B cell (primary cell): ENCODE data around the gene MAP2K1. TPM values are rescaled to one million over a fixed set of nuclear protein-coding genes. Genes with fewer than 3 reads are reported as not detected.
"Not testable (repeated sequence)": the region's sequence is repeated elsewhere in the genome, so short reads cannot be mapped to it uniquely, and the experiment has no call there.

Experiments used
- ATAC-seq: fragments of 200-7000 bp; cut with Tn5 transposase; one replicate; pipeline ENCODE4 v1.10.0; 2021; ENCODE audit warnings: low read depth, mild to moderate bottlenecking, moderate number of reproducible peaks, moderate library complexity
- CTCF ChIA-PET: fragments of 350-600 bp; sonication (Branson Sonifier 250); formaldehyde crosslinking; loops from one replicate; lab custom pipeline; 2021; ENCODE audit warnings: antibody characterized with exemption, inconsistent platforms; lab: Charles Lee
- POLR2A ChIA-PET: fragments of 350-600 bp; sonication (Branson Sonifier 250); formaldehyde crosslinking; loops from one replicate; lab custom pipeline; 2021; ENCODE audit warnings: antibody characterized with exemption; lab: Charles Lee
- DNase-seq: peaks from one replicate; pipeline ENCODE4 v3.0.0; 2013
- H2AFZ ChIP-seq: 2 replicates; pipeline ENCODE4 v1.6.1; 2012; ENCODE audit warnings: mild to moderate bottlenecking, low read depth, low read length; ENCODE audit not compliant: insufficient read depth, poor library complexity, severe bottlenecking
- H3K27ac ChIP-seq, 2 donors: 1 replicate in 1 of 2; 2 replicates in 1 of 2; pipeline ENCODE4 v1.5.1; 2012 to 2013; ENCODE audit warnings: low read length in 2 of 2, mild to moderate bottlenecking in 2 of 2, moderate library complexity in 1 of 2
- H3K27me3 ChIP-seq, 4 experiments: fragments of 200-600 bp in 1 of 4; sonication (generic) in 1 of 4; replicated peaks in 1 of 4; 1 replicate in 2 of 4; 2 replicates in 2 of 4; pipeline versions ENCODE4 v1.6.1 to v1.7.0; 2013 to 2016; ENCODE audit warnings: low read length in 3 of 4, mild to moderate bottlenecking in 2 of 4, mixed read lengths in 1 of 4, moderate library complexity in 1 of 4; ENCODE audit not compliant: insufficient read depth in 4 of 4, control insufficient read depth in 3 of 4; ENCODE audit errors: control extremely low read depth in 1 of 4
- H3K36me3 ChIP-seq, 2 experiments: replicated peaks in 1 of 2; 1 replicate in 1 of 2; 2 replicates in 1 of 2; pipeline versions ENCODE4 v1.6.1 to v1.7.1; 2013; ENCODE audit warnings: low read length in 1 of 2; ENCODE audit not compliant: insufficient read depth in 2 of 2, control insufficient read depth in 1 of 2; ENCODE audit errors: control extremely low read depth in 1 of 2, extremely low read depth in 1 of 2
- H3K4me1 ChIP-seq, 2 donors: fragments of 200-600 bp in 1 of 2; sonication (generic) in 1 of 2; 1 replicate in 1 of 2; 2 replicates in 1 of 2; pipeline versions ENCODE4 v1.5.1 to v1.6.1; 2013 to 2017; ENCODE audit warnings: low read length in 2 of 2; ENCODE audit not compliant: control insufficient read depth in 2 of 2, insufficient read depth in 2 of 2
- H3K4me2 ChIP-seq: replicated peaks from 2 replicates; pipeline ENCODE3; 2012; ENCODE audit warnings: mild to moderate bottlenecking, low read depth, low read length; ENCODE audit not compliant: poor library complexity, severe bottlenecking
- H3K4me3 ChIP-seq, 5 experiments: fragments of 200-600 bp in 1 of 5; sonication (generic) in 1 of 5; 1 replicate in 3 of 5; 2 replicates in 2 of 5; pipeline versions ENCODE4 v1.5.1 to v1.7.0; 2011 to 2016; ENCODE audit warnings: low read length in 4 of 5, mild to moderate bottlenecking in 4 of 5, low read depth in 2 of 5, control low read depth in 1 of 5, moderate library complexity in 1 of 5; ENCODE audit not compliant: insufficient read depth in 1 of 5; ENCODE audit errors: control extremely low read depth in 1 of 5, extremely low read depth in 1 of 5
- H3K79me2 ChIP-seq: fragments of 200-600 bp; sonication (generic); one replicate; pipeline ENCODE4 v1.6.0; 2016; ENCODE audit warnings: low read length; ENCODE audit not compliant: control insufficient read depth, insufficient read depth
- H3K9ac ChIP-seq: fragments of 200-600 bp; sonication (generic); 2 replicates; pipeline ENCODE4 v1.6.1; 2017; ENCODE audit warnings: mild to moderate bottlenecking, low read length, moderate library complexity
- H3K9me3 ChIP-seq, 3 donors: one replicate each; pipeline versions ENCODE4 v1.6.1 to v1.7.1; 2013; ENCODE audit warnings: low read length in 2 of 3; ENCODE audit not compliant: control insufficient read depth in 2 of 3, insufficient read depth in 1 of 3; ENCODE audit errors: control extremely low read depth in 1 of 3
- H4K20me1 ChIP-seq: 2 replicates; pipeline ENCODE4 v1.6.0; 2012; ENCODE audit warnings: mild to moderate bottlenecking, low read length; ENCODE audit not compliant: insufficient read depth, control insufficient read depth, poor library complexity, severe bottlenecking
- H3K27ac Mint-ChIP-seq: one replicate; pipeline ENCODE4 v1.8.0; 2021; ENCODE audit warnings: mixed read lengths
- H3K27me3 Mint-ChIP-seq: one replicate; pipeline ENCODE4 v1.8.0; 2021; ENCODE audit warnings: mixed read lengths
- H3K4me1 Mint-ChIP-seq: one replicate; pipeline ENCODE4 v1.8.0; 2021; ENCODE audit warnings: mixed read lengths
- H3K4me3 Mint-ChIP-seq: one replicate; pipeline ENCODE4 v1.8.0; 2021; ENCODE audit warnings: mixed read lengths
- H3K9me3 Mint-ChIP-seq: one replicate; pipeline ENCODE4 v1.8.0; 2022; ENCODE audit warnings: mixed read lengths; ENCODE audit not compliant: insufficient read depth
- CTCF ChIP-seq: fragments of 200-600 bp; IDR thresholded peaks from one replicate; pipeline ENCODE4 v1.8.0; 2022; ENCODE audit warnings: antibody characterized with exemption, mild to moderate bottlenecking
- EZH2 ChIP-seq: IDR thresholded peaks from 2 replicates; pipeline ENCODE4 v1.6.1; 2012; ENCODE audit warnings: borderline replicate concordance, low read depth, mild to moderate bottlenecking, moderate library complexity, low read length; ENCODE audit not compliant: insufficient read depth, poor library complexity, severe bottlenecking
- WGBS: methylation state at CpG from one replicate; pipeline ENCODE4 v1.1.5; 2013; ENCODE audit warnings: missing lambda C conversion rate; ENCODE audit not compliant: insufficient coverage; 5-methylcytosine and 5-hydroxymethylcytosine counted together
- intact Hi-C: fragments of 100-400 bp; cut with micrococcal nuclease; formaldehyde crosslinking; loops from one replicate; pipeline ENCODE4 v1.10.0; 2022
- polyA minus RNA-seq: library from RNA; depleted of rRNA, polyadenylated mRNA; stranded (reverse); fragments of >200 nt; gene quantifications from 2 replicates; pipeline ENCODE4 v1.2.3, GENCODE V29; 2012
- polyA plus RNA-seq: library from polyadenylated mRNA; depleted of rRNA; stranded (reverse); fragments of >200 nt; gene quantifications from 2 replicates; pipeline ENCODE4 v1.2.3, GENCODE V29; 2012
- total RNA-seq, 2 donors: library from RNA; stranded (reverse); fragments of 120-200 nt in 1 of 2; gene quantifications; 1 replicate in 1 of 2; 2 replicates in 1 of 2; pipeline versions ENCODE4 v1.2.3 to v1.2.4, GENCODE V29; 2013 to 2022

Gene MAP2K1
- total RNA-seq = 50.3 and 52.3 TPM in 2 replicates
- total RNA-seq (2013) = 47.9 TPM
- polyA plus RNA-seq = 21.6 and 22.8 TPM in 2 replicates
- polyA minus RNA-seq = 22.1 and 30.7 TPM in 2 replicates

GRCh38 chr15:66386204-66387123 lies at the start of gene MAP2K1:
Gene MAP2K1, plus strand, starts transcription at chr15:66386912. Its CDS starts 436 bp downstream, at chr15:66387348.
- TF ChIP-seq EZH2 (no peak), CTCF (peak; percentile 80)
- WGBS = 6% methylated on average over 59 of the region's 69 CpGs
- Histone ChIP-seq H3K79me2 (peaks cover 52% of the 10 kb centered on the region), H3K27me3 (no peaks in the 10 kb centered on the region), H3K9me3 (peaks cover 0 to 4% (median 0%) of the 10 kb centered on the region in 3 donors), H3K4me2 (peak within 1 kb of the TSS; percentile 83), H3K36me3 (no peaks in the 10 kb centered on the region), H3K27ac (peak within 1 kb of the TSS; percentile 61 to 78), H3K4me3 (peak within 1 kb of the TSS; percentile 59 to 78 (median 75)), H3K9ac (peak within 1 kb of the TSS; percentile 70), H2AFZ (peak within 1 kb of the TSS; percentile 84), H4K20me1 (peaks cover 33% of the 10 kb centered on the region), H3K4me1 (peaks cover 47 to 50% of the 10 kb centered on the region in 2 donors)
- ATAC-seq (peak; percentile 91), DNase-seq (peak; percentile 98)
- CTCF ChIA-PET = interaction anchor here (0.7 to 5.5 kb wide), 15 partner anchors 15 to 118 kb away, joined by 3 to 89 read pairs (median 4); partner anchors contain the start of genes RPL4, SNAPC5 and ZWILCH
- POLR2A ChIA-PET = interaction anchor here (0.5 to 1.4 kb wide), 4 partner anchors 32 to 698 kb away, joined by 3 to 7 read pairs (median 6); partner anchors contain the start of gene SNAPC5
- peaks cover 3% of the 10 kb centered on the region for H3K9me3 Mint-ChIP-seq
- H3K27me3 Mint-ChIP-seq = no peaks in the 10 kb centered on the region
- intact Hi-C loops = loop anchor here (1.0 to 2.0 kb wide), 5 partner anchors 30 to 869 kb away; partner anchors contain the start of genes DIS3L, DPP8, SNAPC5 and TIPIN
- peak within 1 kb of the TSS; percentile 94 for H3K27ac Mint-ChIP-seq
- H3K4me1 Mint-ChIP-seq = peaks cover 46% of the 10 kb centered on the region
- H3K4me3 Mint-ChIP-seq = peak within 1 kb of the TSS; percentile 92

- not testable (repeated sequence) for H3K4me2 ChIP-seq
- 71% methylated on average over 4 of the region's 5 CpGs for WGBS
- peaks cover 0 to 22% of the 10 kb centered on the region in 2 experiments for H3K36me3 ChIP-seq
These were observed 38.2 kb upstream of the MAP2K1 start for GRCh38 chr15:66348530-66348929.

More at GRCh38 chr15:66348530-66348929, 38.2 kb upstream of the MAP2K1 start:
- ATAC-seq, H3K27ac Mint-ChIP-seq, H3K9me3 Mint-ChIP-seq, DNase-seq, H3K27ac ChIP-seq, H3K27me3 Mint-ChIP-seq, H3K9me3 ChIP-seq, POLR2A ChIA-PET, H3K27me3 ChIP-seq, H3K4me3 Mint-ChIP-seq, H3K4me1 Mint-ChIP-seq, H3K9ac ChIP-seq, H3K4me1 ChIP-seq, H4K20me1 ChIP-seq, H2AFZ ChIP-seq, intact Hi-C loops, CTCF ChIA-PET, H3K4me3 ChIP-seq, H3K79me2 ChIP-seq: not testable (repeated sequence)
